Measurements from ENCODE around the gene TMEM203. TPM values are rescaled to one million over a fixed set of nuclear protein-coding genes. Genes with fewer than 3 reads are reported as not detected.

The TMEM203 gene
- total RNA-seq, 1 donor from 2014 or later = 24.3 TPM

- intact Hi-C loops (cut with DNase I) = loop anchor here (1.0 kb wide), 5 partner anchors 12 to 705 kb away; partner anchors contain the start of genes NDOR1, SEC16A, TMEM203 and TPRN
- Histone ChIP-seq H3K4me3 (peak within 1 kb of the TSS; percentile 85 to 91), H3K27me3 (no peaks in the 10 kb centered on the region), H3K36me3 (peaks cover 31 to 45% of the 10 kb centered on the region in 2 donors), H3K27ac (peak within 1 kb of the TSS; percentile 86 to 89), H3K4me1 (peaks cover 23 to 38% of the 10 kb centered on the region in 2 donors), H3K9me3 (no peaks in the 10 kb centered on the region)
- TF ChIP-seq CTCF (IDR thresholded peaks at IDR 0.05) = peak in 2 of 3 experiments; percentile 15 to 35
- peak; percentile 70 to 95 for DNase-seq (ENCODE audit: low spot score in 2 of 2)
Observed at GRCh38 chr9:137188490-137189296, 16.8 kb downstream of the TMEM203 start, which contains the start of the genes ANAPC2 and SSNA1. Gene ANAPC2 (minus strand): TSS chr9:137188560. CDS start chr9:137188532, 28 bp downstream. Gene SSNA1 (plus strand): TSS chr9:137188676. CDS start chr9:137188727, 51 bp downstream.

- intact Hi-C loops (cut with DNase I) = loop anchor here (1.0 kb wide), 5 partner anchors 12 to 705 kb away; partner anchors contain the start of genes NDOR1, SEC16A, TMEM203 and TPRN
- Histone ChIP-seq H3K27ac (peak overlapping the region; percentile 86 to 89), H3K27me3 (no peaks in the 10 kb centered on the region), H3K9me3 (no peaks in the 10 kb centered on the region), H3K4me1 (peaks cover 23 to 38% of the 10 kb centered on the region in 2 donors), H3K36me3 (peaks cover 38 to 51% of the 10 kb centered on the region in 2 donors), H3K4me3 (peak overlapping the region; percentile 85 to 91)
- no peak for DNase-seq (ENCODE audit: low spot score in 2 of 2)
- TF ChIP-seq CTCF (IDR thresholded peaks at IDR 0.05) = no peak
Observed at GRCh38 chr9:137188086-137188489, 17.4 kb downstream of the TMEM203 start.

GRCh38 chr9:137187386-137187785 is 18.1 kb downstream of the TMEM203 start:
- no peak overlapping the region for H3K27ac ChIP-seq
- H3K36me3 ChIP-seq = peaks cover 44 to 58% of the 10 kb centered on the region in 2 donors
- TF ChIP-seq CTCF (IDR thresholded peaks at IDR 0.05) = no peak
- peak overlapping the region; percentile 85 to 91 for H3K4me3 ChIP-seq
- no peak for DNase-seq (ENCODE audit: low spot score in 2 of 2)
- H3K4me1 ChIP-seq = peaks cover 23 to 38% of the 10 kb centered on the region in 2 donors
- H3K27me3 ChIP-seq = no peaks in the 10 kb centered on the region
- intact Hi-C loops (cut with DNase I) = no loop called here
- H3K9me3 ChIP-seq = no peaks in the 10 kb centered on the region

GRCh38 chr9:137186385-137186784 is 19.1 kb downstream of the TMEM203 start:
- Histone ChIP-seq H3K27me3 (no peaks in the 10 kb centered on the region), H3K36me3 (peaks cover 45 to 66% of the 10 kb centered on the region in 2 donors), H3K9me3 (no peaks in the 10 kb centered on the region), H3K4me1 (peaks cover 23 to 38% of the 10 kb centered on the region in 2 donors), H3K27ac (no peak overlapping the region), H3K4me3 (peak overlapping the region in 1 of 2 donors; percentile 91)
- intact Hi-C loops (cut with DNase I) = no loop called here
- no peak for DNase-seq (ENCODE audit: low spot score in 2 of 2)
- no peak for TF ChIP-seq CTCF (IDR thresholded peaks at IDR 0.05)

- no peak for DNase-seq (ENCODE audit: low spot score in 2 of 2)
- Histone ChIP-seq H3K27me3 (no peaks in the 10 kb centered on the region), H3K4me3 (no peak overlapping the region), H3K4me1 (peaks cover 23 to 38% of the 10 kb centered on the region in 2 donors), H3K36me3 (peaks cover 45 to 66% of the 10 kb centered on the region in 2 donors), H3K27ac (no peak overlapping the region), H3K9me3 (no peaks in the 10 kb centered on the region)
- no peak for TF ChIP-seq CTCF (IDR thresholded peaks at IDR 0.05)
- intact Hi-C loops (cut with DNase I) = no loop called here
Observed at GRCh38 chr9:137185921-137186320, 19.5 kb downstream of the TMEM203 start.

Measured in ascending aorta (tissue), 2 donors.